GM12892 (cell line): ENCODE results near the gene BACE2.

Source experiments
- POLR2A ChIP-seq: IDR thresholded peaks from 2 replicates; pipeline ENCODE4 v1.6.1; 2011; ENCODE audit warnings: low read depth, low read length, control low read depth
- POLR2AphosphoS5 ChIP-seq: IDR thresholded peaks from 2 replicates; pipeline ENCODE4 v1.6.1; 2011; ENCODE audit warnings: low read depth, low read length, control low read depth

DNA sequence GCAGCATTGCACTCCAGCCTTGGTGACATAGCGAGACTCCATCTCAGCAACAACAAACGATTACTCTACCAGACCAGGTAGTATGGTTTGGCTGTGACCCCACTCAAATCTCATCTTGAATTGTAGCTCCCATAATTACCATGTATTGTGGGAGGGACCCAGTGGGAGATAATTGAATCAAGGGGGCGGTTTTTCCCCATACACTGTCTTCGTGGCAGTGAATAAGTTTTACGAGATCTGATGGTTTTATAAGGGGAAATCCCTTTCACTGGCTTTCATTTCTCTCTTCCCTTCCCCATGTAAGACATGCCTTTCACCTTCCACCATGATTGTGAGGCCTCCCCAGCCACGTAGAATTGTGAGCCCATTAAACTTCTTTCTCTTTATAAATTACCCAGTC, 66.0 kb downstream of the BACE2 start:
- TF ChIP-seq POLR2A (no peak), POLR2AphosphoS5 (no peak)
